GM11168 (cell line): Measurements from ENCODE around the gene C4BPA.

ENCODE experiments used
- in situ Hi-C: fragments of 300-500 bp; cut with MboI; formaldehyde crosslinking; loops from one replicate; pipeline ENCODE4 v1.12.0; 2022; ENCODE audit warnings: low sequenced_read_pairs; ENCODE audit not compliant: unreplicated experiment

The C4BPA gene

DNA sequence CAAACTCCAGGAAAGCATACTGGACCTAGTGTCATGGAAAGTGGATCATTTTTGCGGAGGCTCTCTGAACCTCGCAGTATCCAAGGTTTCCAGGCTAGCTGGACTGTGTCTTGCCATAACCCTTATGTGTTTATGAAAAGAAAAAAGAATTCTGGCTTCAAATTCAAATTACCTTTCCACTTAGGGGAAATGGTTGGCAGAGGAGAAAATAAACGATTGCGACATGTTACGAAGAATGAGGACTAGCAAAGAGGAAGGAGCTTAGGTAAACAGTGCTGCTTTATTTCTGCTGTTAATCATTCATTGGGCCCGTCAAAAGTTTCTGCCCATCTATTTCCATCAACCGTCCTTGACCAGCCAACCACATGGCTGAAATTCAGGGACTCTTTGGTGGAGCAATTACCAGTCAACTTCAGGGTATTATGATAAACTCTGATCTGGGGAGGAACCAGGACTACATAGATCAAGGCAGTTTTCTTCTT lies at the start of gene C4BPA:
C4BPA (plus strand) TSS at position 342 of the 482 bp plus-strand sequence. CDS start 8,793 bp downstream, outside the sequence.
- in situ Hi-C loops, result no loop called here

DNA sequence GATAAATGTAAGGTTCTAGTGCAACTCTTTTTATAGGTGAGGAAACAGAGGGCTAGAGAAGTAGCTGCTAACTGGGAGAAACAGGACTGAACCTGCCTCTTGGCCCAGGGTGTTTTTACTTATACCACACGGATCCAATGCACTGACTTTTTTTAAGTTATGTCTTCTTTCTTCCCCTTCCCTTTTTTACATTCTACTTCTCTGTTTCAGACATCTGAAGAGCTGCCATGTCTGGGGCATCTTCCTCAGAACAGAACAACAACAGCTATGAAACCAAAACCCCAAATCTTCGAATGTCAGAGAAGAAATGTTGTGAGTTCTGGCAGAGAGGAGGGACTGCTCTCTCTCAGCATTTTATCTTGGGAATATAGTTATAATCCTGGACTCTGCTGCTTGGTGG lies 49.5 kb upstream of the C4BPA start:
- in situ Hi-C loops, result no loop called here

DNA sequence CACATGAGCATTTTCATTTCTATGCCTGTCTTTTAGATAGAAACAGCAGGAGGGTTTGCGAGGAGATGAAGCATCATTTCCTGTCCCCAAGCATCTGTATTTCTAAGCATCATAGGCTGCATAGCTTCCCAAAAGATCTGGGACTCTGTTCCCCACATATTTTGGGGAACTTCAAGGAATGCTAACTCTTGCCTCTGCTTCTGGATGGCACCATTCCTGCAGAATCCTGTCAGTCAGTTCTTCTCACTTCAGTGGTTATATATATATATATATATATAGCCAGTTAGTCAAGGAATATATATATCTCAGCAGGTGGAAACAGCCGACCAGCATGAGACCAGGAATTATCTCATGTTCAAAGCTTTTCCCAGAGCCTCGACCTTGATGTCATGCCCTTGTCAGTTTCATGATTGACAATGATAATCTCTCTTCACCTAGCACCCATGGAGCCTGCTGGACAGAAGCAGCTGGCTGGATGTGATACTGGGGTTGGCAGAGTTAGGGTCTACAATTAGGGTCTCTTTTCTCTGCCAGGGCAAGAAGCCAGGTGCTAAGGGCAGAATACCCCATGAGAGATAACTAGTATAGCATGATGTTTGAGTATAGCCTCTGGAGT lies 48.5 kb upstream of the C4BPA start:
- in situ Hi-C loops, result no loop called here

DNA sequence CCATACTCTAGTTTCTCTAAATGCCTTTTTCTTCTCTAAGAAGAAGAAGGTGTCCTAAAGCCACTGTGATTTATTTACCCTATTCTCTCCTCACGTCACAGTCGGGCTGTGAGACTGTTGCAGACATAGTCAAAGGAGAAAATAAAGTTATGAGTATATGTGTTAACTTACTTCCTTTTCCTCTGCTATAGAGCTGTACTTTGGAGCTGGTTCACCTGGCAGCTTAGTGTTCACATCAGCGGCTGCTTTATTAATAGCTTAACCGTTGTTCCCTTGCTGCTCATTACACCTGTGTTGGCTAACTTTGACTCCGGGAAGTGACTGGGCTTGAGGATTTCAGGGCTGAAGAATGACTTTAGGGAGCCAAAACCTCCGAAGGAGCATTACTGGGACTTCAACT lies 47.4 kb upstream of the C4BPA start:
- in situ Hi-C loops, result no loop called here

DNA sequence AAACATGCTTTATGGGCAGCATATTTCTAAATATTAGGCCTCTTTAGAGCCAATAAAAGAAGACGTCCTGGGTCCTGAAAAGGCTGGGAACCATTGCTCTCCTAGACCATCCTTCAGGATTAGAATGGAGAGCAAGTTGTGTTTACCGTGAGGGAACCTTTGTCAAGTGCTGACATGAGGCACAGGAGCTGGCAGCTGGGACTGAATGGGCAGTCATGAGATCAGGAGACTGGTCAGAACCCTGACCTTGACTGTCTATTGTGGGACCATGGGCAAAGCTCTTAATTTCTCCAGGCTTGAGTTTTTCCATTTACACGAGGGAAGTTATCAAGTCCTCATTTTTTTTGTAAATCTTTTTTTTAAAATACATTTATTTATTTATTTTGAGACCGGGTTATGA lies 45.8 kb upstream of the C4BPA start:
- in situ Hi-C loops, result no loop called here

DNA sequence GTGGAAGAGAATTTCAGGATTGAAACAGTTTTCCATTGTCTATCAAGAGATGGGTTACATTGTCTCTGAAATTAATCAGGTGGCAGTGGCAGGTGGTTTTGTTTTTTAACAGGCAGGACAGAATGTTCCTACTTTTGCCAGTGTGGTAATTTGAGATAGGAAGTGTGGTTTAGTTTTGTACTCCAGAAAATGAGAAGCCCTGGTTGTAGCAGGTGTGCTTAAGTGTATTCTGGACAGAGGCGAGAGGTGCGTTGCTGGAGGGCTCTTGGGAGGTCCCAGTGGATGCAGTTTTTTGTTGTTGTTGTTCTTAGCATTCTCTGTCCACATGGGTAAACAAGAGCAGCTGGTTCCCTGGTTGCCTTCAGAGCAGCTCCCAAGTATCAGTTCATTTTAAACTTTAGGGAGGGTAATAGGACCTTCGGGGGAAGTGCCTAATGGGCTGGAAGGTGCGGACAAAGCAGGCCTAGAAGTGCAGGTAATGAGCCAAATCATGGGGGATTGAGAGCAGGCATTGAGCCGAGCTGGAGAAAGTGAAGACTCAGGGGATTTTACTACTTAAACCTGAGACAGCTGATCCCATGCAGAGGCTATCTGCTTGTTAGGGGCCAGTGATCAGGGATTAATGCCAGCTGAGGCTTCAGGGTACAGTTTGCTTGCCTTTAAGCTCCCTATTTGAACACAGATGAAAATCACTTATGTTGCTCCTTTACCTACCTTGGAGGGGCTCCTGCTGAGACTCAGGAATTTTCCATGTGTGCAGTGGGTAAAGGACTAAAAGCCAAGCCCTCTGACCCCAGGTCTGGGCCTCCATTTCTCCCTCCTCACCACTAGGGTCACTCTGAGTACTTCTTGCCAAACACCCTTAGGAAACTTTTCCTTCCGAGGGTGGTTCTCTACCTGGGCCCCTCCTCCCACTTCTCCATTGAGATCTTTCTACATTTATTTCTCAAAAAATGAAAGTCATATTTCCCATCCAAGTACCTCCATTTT lies 44.9 kb upstream of the C4BPA start:
- in situ Hi-C loops, result no loop called here

DNA sequence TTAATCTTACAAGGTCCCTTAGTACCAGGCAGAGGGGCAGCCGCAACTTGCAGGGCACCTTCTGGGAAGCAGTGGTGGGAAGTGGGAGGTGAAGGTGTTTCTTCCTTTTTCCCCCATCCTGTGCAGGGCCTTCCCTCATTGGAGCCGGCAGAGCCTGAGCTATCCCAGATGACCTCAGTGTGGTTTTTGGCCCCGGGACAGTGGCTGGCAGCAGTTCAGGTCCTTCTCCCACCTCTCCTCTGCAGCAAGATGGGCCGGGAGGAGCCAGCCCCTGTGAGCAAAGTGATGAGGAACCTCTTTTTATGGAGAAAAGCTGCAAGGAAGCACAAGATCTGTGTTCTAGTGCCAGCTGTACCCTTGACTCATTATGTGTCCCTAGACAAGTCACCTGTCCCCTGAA lies 44.2 kb upstream of the C4BPA start:
- in situ Hi-C loops, result no loop called here

DNA sequence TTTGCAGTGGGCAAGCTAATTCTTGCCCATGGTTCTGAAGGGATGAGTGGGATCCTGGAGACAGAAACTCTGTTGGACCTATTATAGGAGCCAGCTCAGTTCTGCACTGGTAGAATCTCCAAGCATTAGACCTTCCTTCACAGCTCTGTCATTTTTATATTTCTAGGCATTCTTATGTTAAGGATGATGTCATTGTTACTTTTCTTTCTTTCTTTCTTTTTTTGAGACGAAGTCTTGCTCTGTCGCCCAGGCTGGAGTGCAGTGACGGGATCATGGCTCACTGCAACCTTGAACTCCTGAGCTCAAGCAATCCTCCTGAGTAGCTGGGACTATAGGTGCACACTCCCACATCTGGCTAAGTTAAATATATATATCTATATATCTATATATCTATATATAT lies 43.4 kb upstream of the C4BPA start:
- in situ Hi-C loops, result no loop called here

DNA sequence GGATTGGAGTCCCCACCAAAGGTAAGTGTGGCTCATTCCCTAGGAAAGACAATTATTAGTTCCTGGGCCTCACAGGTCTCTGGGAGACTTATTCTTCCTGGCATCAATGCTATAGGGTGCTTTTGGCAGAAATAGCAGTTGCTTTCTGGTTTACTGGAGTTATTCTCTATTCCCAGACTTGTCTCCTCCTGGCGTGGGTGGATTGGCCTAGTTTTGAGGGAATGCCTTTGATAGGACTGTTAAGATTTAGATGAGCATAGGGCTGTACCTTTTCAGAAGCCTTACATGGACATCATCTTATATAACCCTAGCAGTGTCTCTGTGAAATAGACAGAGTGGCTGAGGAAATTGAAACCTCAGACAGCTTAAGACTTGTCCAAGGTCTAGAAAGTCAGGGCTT lies 42.0 kb upstream of the C4BPA start:
- in situ Hi-C loops, result no loop called here

DNA sequence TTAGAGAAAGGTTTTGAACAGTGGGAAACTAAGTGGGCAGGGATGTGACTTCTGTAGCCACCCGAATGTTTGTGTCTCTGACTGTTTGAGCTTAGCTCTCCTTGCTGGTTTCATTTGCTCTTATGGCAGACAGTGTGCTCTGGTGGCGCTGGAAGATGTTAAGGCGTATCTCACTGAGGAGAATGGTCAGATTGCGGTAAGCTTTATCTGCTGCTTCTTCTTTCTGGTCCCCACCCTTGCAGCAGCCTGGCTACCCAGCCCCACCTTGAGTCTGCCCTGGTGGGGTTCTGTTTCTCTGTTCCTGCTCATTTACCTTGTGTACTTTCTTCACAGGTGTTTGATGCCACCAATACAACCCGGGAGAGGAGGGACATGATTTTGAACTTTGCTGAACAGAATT lies 41.0 kb upstream of the C4BPA start:
- in situ Hi-C loops, result no loop called here

DNA sequence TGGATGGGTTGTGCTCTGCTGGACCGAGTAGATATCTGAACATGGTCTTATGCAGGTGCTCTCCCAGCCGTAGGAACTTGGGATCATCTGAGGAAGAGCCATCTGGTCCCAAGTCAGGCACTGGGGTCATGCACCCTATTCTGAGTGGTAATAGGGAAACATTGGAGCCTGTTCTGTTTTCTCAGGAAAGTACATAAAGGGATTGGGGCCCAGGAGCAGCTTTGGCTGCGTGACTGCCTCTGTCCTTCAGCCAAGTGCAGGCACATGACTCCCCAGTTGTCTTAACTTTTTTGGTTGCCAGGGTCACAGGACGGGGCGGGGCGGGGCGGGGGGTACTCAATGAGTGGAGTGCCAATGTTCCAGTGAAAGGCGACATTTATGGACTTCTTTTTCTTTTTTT lies 39.5 kb upstream of the C4BPA start:
- in situ Hi-C loops, result no loop called here

DNA sequence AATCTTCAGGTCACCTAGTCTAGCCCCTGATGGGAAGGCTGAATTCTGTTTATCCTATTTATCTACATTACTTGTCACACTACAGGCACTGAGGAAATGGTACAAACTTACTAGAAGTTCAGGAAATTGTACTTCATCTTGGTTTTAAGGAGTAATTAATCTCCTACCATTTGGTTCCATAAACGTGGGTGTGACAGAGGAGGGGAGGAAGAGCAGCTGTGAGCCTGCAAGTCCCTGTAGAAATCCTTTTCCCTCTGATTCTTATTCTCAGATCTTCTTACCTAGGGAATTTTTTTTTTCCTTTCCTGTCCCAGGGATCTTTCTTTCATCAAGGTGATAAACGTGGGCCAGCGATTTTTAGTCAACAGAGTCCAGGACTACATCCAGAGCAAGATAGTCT lies 36.8 kb upstream of the C4BPA start:
- in situ Hi-C loops, result no loop called here

DNA sequence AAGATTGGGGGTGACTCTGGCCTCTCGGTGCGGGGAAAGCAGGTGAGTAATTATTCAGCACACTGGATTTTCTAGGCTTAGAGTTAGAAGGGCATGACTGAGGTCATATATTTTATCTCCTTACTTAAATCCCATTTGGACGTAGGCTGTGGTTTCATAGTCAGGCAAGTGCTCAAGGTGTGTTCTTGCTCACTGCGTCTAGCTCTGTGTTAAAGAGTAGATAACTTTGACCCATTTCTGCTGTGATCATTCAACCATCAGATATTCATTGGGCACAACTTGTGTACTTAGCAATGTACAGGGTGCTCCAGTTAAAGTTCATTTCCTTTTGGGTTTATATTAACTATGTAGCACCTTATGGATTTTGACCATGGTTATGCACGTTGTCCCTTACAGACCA lies 36.4 kb upstream of the C4BPA start:
- in situ Hi-C loops, result no loop called here

DNA sequence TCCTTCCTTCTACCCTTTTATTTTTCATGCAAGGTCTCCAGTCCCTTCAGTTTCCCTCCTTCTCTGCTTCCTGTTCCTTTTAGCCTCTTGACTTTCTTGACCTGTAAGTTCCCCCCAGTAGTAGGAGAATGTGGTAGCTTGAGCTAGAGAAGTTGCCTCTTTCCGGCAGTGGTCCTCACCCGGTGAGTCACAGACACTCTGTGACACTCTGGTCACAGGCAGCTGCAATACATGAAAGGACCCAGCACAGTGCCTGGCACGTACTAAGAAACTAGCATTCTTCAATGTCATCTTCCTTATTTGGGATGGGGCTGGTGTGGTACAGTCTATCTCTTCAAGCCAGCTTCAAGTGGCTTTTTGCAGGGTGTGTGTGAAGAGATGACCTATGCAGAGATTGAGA lies 35.0 kb upstream of the C4BPA start:
- in situ Hi-C loops, result no loop called here

DNA sequence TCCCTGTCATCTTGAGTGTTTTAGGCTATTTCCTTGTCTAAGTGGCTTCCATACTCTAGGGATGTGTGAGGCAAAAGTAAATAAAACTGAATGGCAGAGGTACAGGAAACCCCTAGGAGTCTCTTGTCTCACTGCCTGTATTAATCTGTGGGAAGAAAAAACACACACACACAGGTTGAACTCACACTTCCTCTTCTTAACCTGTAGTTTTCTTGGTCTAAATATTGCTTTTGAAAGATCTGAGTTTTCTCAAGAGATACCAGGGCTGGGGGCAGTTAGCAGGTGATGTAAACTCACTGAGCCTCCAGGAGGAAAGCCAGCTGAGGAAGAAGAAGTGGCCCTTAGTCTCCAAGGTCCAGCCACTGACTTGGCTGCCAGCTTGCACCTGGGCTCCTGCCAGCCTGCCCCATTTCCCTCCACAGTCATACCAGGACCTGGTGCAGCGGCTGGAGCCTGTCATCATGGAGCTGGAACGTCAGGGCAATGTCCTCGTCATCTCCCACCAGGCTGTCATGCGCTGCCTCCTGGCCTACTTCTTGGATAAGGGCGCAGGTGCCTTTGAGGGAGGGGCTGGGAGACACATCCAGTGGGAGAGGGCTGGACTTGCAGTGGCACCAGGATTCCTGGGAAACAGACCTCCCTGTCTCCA lies 34.1 kb upstream of the C4BPA start:
- in situ Hi-C loops, result no loop called here

DNA sequence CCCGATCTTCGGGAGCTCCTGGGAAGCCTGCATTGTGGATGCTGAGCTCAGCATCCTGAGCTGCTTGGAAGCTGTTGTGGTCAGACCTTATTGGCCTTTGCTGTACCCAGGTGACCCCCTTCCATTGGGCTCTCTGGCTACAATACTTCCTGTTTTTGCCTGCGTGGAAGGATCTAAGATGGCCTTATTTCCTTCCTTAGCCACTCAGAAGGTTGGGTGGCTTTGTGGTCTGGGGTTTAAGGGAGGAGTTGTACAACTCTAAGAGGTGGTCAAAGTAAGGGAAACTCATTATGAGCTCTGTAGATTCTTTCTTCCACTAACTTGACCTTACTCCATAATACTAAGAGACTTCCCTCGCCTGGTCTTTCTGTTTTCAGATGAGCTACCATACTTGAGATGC lies 33.2 kb upstream of the C4BPA start:
- in situ Hi-C loops, result no loop called here

DNA sequence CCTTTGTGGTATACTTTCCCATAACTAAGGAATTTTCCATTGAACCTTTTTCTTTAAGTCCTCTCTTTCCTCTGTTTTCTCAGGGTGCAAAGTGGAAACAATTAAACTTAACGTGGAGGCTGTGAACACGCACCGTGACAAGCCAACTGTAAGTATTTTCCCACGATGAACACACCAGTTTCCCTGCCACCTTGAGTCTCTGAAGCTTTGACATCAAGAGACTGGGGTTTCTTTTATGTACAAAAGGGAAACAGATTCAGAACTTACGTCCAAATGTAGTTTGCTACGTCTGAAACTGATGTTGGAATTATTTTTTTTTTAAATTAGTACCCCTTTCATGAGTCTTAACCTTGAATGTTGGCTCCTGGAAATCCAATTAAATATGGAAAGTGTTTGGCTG lies 32.6 kb upstream of the C4BPA start:
- in situ Hi-C loops, result no loop called here

DNA sequence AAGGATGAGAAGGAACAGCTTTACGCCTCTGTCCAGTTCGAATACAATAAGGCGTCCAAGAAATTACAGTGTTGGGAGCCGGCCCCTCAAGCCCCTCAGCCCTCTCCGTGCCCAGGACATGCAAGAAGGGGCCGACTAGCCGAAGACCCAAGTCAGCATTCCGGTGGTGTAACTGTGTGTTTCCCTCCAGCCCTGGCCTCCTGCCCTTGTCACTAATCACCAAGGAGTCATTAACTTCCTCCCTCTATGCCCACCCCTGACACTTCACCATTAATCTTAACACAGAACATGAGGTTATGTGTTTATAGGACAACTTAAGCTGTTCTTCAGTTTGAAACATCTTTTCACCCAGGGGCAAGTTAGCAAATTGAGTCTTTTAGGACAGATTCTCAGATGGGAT lies 31.8 kb upstream of the C4BPA start:
- in situ Hi-C loops, result no loop called here

DNA sequence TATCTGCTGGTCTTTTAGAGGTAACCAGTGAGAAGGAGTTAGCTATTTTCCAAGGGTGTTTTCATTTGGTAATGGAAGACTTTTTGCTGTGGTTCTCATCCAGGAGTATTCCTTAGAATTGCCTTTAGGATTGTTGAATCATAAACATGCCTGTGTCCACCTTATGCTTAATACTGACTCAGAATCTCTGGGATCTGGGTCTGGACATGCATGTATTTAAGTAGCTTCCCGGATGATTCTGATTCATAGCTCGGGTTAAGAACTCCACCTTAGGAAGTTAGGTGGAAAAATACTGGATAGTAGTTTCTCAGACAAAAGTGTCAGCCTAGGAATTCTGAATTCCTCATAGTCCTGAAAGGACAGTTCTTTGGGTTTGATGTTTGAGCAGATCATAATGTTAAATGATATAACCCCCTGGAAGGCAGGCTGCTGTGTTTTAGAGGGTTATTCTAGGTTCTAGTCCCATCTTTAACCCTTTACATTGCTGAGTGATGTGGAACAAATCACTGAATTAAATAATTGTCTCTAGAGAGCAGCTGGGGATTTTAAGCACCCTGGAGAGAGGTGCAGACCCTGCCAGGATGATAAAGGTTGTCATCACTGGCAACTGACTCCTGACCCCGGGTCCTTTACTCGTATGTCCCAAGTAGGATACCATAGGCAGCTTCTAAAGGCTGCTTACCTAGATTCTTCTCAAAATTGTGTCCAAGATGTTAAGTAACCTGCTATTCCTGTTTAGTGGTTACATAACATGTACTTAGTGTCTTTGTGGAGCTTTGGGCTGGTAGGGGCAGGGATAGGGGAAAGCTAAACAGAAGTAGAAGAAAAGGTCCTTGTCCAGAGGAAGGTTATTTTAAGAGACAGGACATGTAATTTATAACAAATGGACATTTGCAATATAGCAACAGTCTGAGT lies 29.9 kb upstream of the C4BPA start:
- in situ Hi-C loops, result no loop called here
